ENCODE measurements around the gene FAF2. TPM values are rescaled to one million over a fixed set of nuclear protein-coding genes. Genes with fewer than 3 reads are reported as not detected.
A peak's percentile ranks its signal among the peaks of the same experiment; 100 is the strongest.

The FAF2 gene
- total RNA-seq, 1 experiment from 2014 or later = 53.2 TPM

- Histone ChIP-seq H3K4me1 (ENCODE audit: insufficient read depth, low read length, poor library complexity, severe bottlenecking) (peaks cover 6% of the 10 kb centered on the region), H3K27me3 (replicated peaks; ENCODE audit: insufficient read depth, low read depth, low read length, poor library complexity) (no peaks in the 10 kb centered on the region), H3K27ac (ENCODE audit: low read depth, low read length, poor library complexity, severe bottlenecking) (no peak overlapping the region), H3K4me3 (ENCODE audit: low read depth, low read length, poor library complexity, severe bottlenecking) (peak overlapping the region; percentile 99), H3K9me3 (ENCODE audit: low read depth, low read length, poor library complexity, severe bottlenecking) (no peaks in the 10 kb centered on the region), H3K36me3 (ENCODE audit: insufficient read depth, low read length, poor library complexity, severe bottlenecking) (peaks cover 15% of the 10 kb centered on the region)
- ChIA-PET POLR2A (ENCODE audit: low non-redundant PET) (no interaction called here), CTCF (no interaction called here)
- DNase-seq (ENCODE audit: low spot score) = no peak
- BruUV-seq (replicated peaks) = TSS peak; percentile 48
- intact Hi-C loops (cut with micrococcal nuclease; ENCODE audit: unreplicated experiment) = no loop called here
- no peak for TF ChIP-seq EZH2 (IDR thresholded peaks at IDR 0.05; ENCODE audit: borderline replicate concordance, low read depth, low read length, poor library complexity, severe bottlenecking)
- TF ChIP-seq CTCF (conservative IDR thresholded peaks at IDR 0.05; ENCODE audit: low read depth, low read length) = no peak
These were observed 1.9 kb downstream of the FAF2 start for GRCh38 chr5:176450077-176450476.

- ChIA-PET CTCF (no interaction called here), POLR2A (ENCODE audit: low non-redundant PET) (no interaction called here)
- H3K27ac ChIP-seq (ENCODE audit: low read depth, low read length, poor library complexity, severe bottlenecking) = no peak overlapping the region
- no peak for TF ChIP-seq EZH2 (IDR thresholded peaks at IDR 0.05; ENCODE audit: borderline replicate concordance, low read depth, low read length, poor library complexity, severe bottlenecking)
- no peak for DNase-seq (ENCODE audit: low spot score)
- H3K9me3 ChIP-seq (ENCODE audit: low read depth, low read length, poor library complexity, severe bottlenecking) = no peaks in the 10 kb centered on the region
- H3K27me3 ChIP-seq (replicated peaks; ENCODE audit: insufficient read depth, low read depth, low read length, poor library complexity) = no peaks in the 10 kb centered on the region
- H3K4me1 ChIP-seq (ENCODE audit: insufficient read depth, low read length, poor library complexity, severe bottlenecking) = peaks cover 2% of the 10 kb centered on the region
- no peak overlapping the region for H3K4me3 ChIP-seq (ENCODE audit: low read depth, low read length, poor library complexity, severe bottlenecking)
- peaks cover 15% of the 10 kb centered on the region for H3K36me3 ChIP-seq (ENCODE audit: insufficient read depth, low read length, poor library complexity, severe bottlenecking)
- intact Hi-C loops (cut with micrococcal nuclease; ENCODE audit: unreplicated experiment) = no loop called here
- no TSS peak for BruUV-seq (replicated peaks)
These were observed 6.7 kb downstream of the FAF2 start for GRCh38 chr5:176454724-176455394.

GRCh38 chr5:176458904-176459561 lies 10.8 kb downstream of the FAF2 start:
- H3K36me3 ChIP-seq (ENCODE audit: insufficient read depth, low read length, poor library complexity, severe bottlenecking) = no peaks in the 10 kb centered on the region
- H3K27ac ChIP-seq (ENCODE audit: low read depth, low read length, poor library complexity, severe bottlenecking) = no peak overlapping the region
- H3K9me3 ChIP-seq (ENCODE audit: low read depth, low read length, poor library complexity, severe bottlenecking) = no peaks in the 10 kb centered on the region
- POLR2A ChIA-PET (ENCODE audit: low non-redundant PET) = no interaction called here
- BruUV-seq (replicated peaks) = no TSS peak
- TF ChIP-seq CTCF (conservative IDR thresholded peaks at IDR 0.05; ENCODE audit: low read depth, low read length) (no peak), EZH2 (IDR thresholded peaks at IDR 0.05; ENCODE audit: borderline replicate concordance, low read depth, low read length, poor library complexity, severe bottlenecking) (no peak)
- CTCF ChIA-PET = no interaction called here
- DNase-seq (ENCODE audit: low spot score) = no peak
- no peaks in the 10 kb centered on the region for H3K4me1 ChIP-seq (ENCODE audit: insufficient read depth, low read length, poor library complexity, severe bottlenecking)
- H3K27me3 ChIP-seq (replicated peaks; ENCODE audit: insufficient read depth, low read depth, low read length, poor library complexity) = no peaks in the 10 kb centered on the region
- no peak overlapping the region for H3K4me3 ChIP-seq (ENCODE audit: low read depth, low read length, poor library complexity, severe bottlenecking)
- intact Hi-C loops (cut with micrococcal nuclease; ENCODE audit: unreplicated experiment) = no loop called here

Data from A673 (cell line).